NT2/D1 (cell line): Measurements from ENCODE around the gene IL17RB.

Source experiments
- DNase-seq: peaks from one replicate; pipeline ENCODE4 v3.0.0-alpha.2; 2011; ENCODE audit warnings: low read depth, low spot score
- H3K27me3 ChIP-seq: 2 replicates; pipeline ENCODE4 v1.6.0; 2011; ENCODE audit warnings: mild to moderate bottlenecking; ENCODE audit not compliant: insufficient read length, insufficient read depth
- H3K36me3 ChIP-seq: 2 replicates; pipeline ENCODE4 v1.6.1; 2011; ENCODE audit warnings: mild to moderate bottlenecking, low read length, mixed read lengths; ENCODE audit not compliant: insufficient read depth, insufficient read length
- H3K4me1 ChIP-seq: 2 replicates; pipeline ENCODE4 v1.5.1; 2011; ENCODE audit not compliant: insufficient read depth, insufficient read length
- H3K4me3 ChIP-seq: 2 replicates; pipeline ENCODE4 v1.5.1; 2011; ENCODE audit warnings: low read depth; ENCODE audit not compliant: insufficient read length
- H3K9ac ChIP-seq: 2 replicates; pipeline ENCODE4 v1.6.0; 2011; ENCODE audit warnings: low read depth; ENCODE audit not compliant: insufficient read length
- H3K9me3 ChIP-seq: 2 replicates; pipeline ENCODE4 v1.5.1; 2011; ENCODE audit warnings: mild to moderate bottlenecking, low read length; ENCODE audit not compliant: insufficient read depth
- SUZ12 ChIP-seq: IDR thresholded peaks from 2 replicates; pipeline ENCODE4 v1.6.1; 2011; ENCODE audit not compliant: insufficient read length, insufficient read depth; ENCODE audit errors: extremely low read depth
- YY1 ChIP-seq: IDR thresholded peaks from 2 replicates; pipeline ENCODE4 v1.6.1; 2011; ENCODE audit not compliant: insufficient read length, insufficient read depth
- ZNF274 ChIP-seq: IDR thresholded peaks from 2 replicates; pipeline ENCODE4 v1.6.1; 2011; ENCODE audit warnings: mild to moderate bottlenecking, low read depth, low read length

The IL17RB gene

GRCh38 chr3:53834429-53835095, 11.8 kb upstream of the IL17RB start:
- Histone ChIP-seq H3K36me3 (peaks cover 25% of the 10 kb centered on the region), H3K4me1 (no peaks in the 10 kb centered on the region), H3K9ac (no peak overlapping the region), H3K9me3 (no peaks in the 10 kb centered on the region), H3K27me3 (no peaks in the 10 kb centered on the region), H3K4me3 (no peak overlapping the region)
- TF ChIP-seq YY1 (no peak), SUZ12 (no peak), ZNF274 (no peak)
- DNase-seq: no peak

DNA sequence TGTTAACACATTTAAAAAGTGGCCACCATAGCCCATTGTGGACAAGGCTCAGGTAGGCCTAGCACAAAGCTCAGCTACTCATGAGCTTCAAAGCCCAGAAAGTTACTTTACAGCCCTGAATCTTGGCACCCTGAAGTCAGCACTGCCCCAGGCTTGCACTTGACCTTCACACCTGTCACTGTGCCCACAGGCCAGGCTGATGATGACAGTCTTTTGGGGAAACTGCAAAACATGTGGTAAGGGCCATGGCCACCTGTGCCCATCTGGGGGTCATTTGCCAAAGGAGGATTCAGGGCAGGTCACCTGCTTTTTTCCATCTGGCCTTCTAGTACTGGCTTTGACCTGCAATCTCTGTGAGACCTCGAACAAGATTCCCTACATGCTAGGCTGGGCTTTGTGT, 11.1 kb upstream of the IL17RB start:
- Histone ChIP-seq H3K4me1 (no peaks in the 10 kb centered on the region), H3K36me3 (peaks cover 28% of the 10 kb centered on the region), H3K4me3 (no peak overlapping the region), H3K27me3 (no peaks in the 10 kb centered on the region), H3K9me3 (no peaks in the 10 kb centered on the region), H3K9ac (no peak overlapping the region)
- no peak for DNase-seq
- no peak for TF ChIP-seq ZNF274
- no peak for TF ChIP-seq SUZ12

DNA sequence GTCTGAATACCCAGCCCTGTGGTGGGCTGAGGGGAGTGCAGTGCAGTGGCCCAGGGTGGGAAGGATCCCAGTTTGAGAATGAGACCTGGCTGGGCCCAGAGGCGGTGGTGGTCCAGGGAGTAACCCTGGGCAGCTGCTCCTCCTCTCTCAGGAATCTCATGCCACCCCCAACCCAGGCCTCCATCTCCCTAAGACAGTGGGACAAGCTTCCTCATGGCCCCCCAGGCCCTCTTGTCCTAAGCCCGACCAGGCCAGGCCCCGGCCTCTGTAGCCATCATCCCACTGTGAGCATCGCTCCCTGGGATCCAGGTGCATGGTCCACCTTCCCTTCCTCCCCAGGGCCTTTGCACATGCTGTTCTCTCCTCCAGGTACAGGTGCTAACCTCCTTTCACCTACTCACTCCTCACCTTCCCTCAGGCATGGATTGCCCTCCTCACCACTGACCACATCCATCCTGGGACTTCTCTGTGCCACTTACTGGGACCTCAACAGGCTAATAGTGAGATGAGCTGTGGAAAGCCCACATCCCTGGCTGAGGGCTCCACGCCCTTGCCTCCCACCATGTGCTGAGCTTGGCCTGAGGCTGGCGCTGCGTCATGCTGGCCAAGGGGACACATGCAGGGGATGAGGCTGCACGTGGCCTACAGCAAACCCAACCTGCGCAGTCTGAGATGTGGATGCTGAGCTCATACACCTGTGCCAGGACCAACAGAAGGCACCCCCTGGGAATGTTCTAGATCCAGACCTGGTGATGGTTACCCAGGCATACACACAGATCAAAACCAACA, 10.1 kb upstream of the IL17RB start:
- Histone ChIP-seq H3K4me3 (no peak overlapping the region), H3K9me3 (no peaks in the 10 kb centered on the region), H3K9ac (no peak overlapping the region), H3K27me3 (no peaks in the 10 kb centered on the region), H3K4me1 (no peaks in the 10 kb centered on the region), H3K36me3 (peaks cover 30% of the 10 kb centered on the region)
- TF ChIP-seq ZNF274: no peak
- TF ChIP-seq SUZ12: no peak
- TF ChIP-seq YY1: no peak
- no peak for DNase-seq

GRCh38 chr3:53837331-53837730, 9.0 kb upstream of the IL17RB start:
- Histone ChIP-seq H3K9me3 (no peaks in the 10 kb centered on the region), H3K36me3 (peaks cover 30% of the 10 kb centered on the region), H3K4me1 (peaks cover 2% of the 10 kb centered on the region), H3K4me3 (no peak overlapping the region), H3K9ac (no peak overlapping the region), H3K27me3 (no peaks in the 10 kb centered on the region)
- TF ChIP-seq YY1 (no peak), ZNF274 (no peak), SUZ12 (no peak)
- DNase-seq: no peak

- no peak overlapping the region for H3K4me3 ChIP-seq
- DNase-seq: no peak
- H3K4me1 ChIP-seq: peaks cover 26% of the 10 kb centered on the region
- no peaks in the 10 kb centered on the region for H3K27me3 ChIP-seq
- H3K36me3 ChIP-seq: peaks cover 26% of the 10 kb centered on the region
- H3K9me3 ChIP-seq: no peaks in the 10 kb centered on the region
- TF ChIP-seq SUZ12 (no peak), YY1 (no peak), ZNF274 (no peak)
- H3K9ac ChIP-seq: no peak overlapping the region
Measured at GRCh38 chr3:53841296-53841695, 5.1 kb upstream of the IL17RB start.

DNA sequence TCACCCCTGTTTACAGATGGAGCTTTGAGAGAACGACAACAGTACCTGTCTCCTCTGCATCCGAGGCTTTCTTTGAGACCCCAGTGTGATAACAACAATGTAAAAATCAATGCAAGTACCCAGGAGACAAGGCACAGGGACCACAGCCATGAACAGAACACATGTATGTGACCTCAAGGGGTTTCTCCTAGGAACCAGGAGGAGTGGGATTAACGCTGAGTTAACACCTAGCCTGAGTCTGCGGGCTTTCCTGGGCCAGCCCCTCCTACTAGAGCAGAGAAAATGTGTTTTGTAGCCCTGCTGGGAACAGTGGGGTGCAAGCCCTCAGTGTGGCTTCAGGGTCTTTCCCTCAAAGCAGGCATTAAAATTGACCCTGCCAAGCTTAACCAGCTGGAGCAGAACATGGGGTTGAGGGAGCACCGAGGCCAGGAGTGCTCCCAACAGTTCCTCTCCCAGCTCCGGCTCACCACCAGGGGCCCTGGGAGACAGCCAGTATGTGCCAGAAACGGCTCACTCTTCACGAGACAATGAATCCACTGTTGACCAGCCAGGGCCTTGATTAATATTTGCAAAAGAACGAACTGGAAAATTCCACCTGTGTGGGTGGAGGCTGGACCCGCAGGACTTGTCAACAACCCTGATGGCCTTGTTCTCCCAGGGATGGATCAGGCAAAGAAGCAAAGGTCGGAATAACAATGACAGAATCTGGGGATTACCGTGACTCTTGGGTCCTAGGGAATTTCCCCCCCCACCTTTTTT, 3.8 kb upstream of the IL17RB start:
- no peaks in the 10 kb centered on the region for H3K9me3 ChIP-seq
- peaks cover 8% of the 10 kb centered on the region for H3K27me3 ChIP-seq
- no peak for DNase-seq
- peak overlapping the region; percentile 39 for H3K9ac ChIP-seq
- peaks cover 22% of the 10 kb centered on the region for H3K36me3 ChIP-seq
- no peak overlapping the region for H3K4me3 ChIP-seq
- no peak for TF ChIP-seq SUZ12
- TF ChIP-seq ZNF274: no peak
- no peak for TF ChIP-seq YY1
- H3K4me1 ChIP-seq: peaks cover 26% of the 10 kb centered on the region
